GM19043 (cell line): ENCODE measurements around the gene SLF2.

Experiments
- ATAC-seq: cut with Tn5 transposase; IDR thresholded peaks from one replicate; pipeline ENCODE4 v1.9.1; 2021; ENCODE audit warnings: low read depth; ENCODE audit not compliant: unreplicated experiment

The SLF2 gene

GRCh38 chr10:100998183-100998990, 85.6 kb downstream of the SLF2 start:
- ATAC-seq, result no peak

- peak; percentile 52 for ATAC-seq
Measured at GRCh38 chr10:100998991-100999741, 86.4 kb downstream of the SLF2 start.

- ATAC-seq, result no peak
Measured at GRCh38 chr10:100999742-101000126, 87.0 kb downstream of the SLF2 start, which contains the start of gene LZTS2. LZTS2 (plus strand) TSS chr10:100999808; CDS start chr10:101002539, 2,731 bp downstream.

DNA sequence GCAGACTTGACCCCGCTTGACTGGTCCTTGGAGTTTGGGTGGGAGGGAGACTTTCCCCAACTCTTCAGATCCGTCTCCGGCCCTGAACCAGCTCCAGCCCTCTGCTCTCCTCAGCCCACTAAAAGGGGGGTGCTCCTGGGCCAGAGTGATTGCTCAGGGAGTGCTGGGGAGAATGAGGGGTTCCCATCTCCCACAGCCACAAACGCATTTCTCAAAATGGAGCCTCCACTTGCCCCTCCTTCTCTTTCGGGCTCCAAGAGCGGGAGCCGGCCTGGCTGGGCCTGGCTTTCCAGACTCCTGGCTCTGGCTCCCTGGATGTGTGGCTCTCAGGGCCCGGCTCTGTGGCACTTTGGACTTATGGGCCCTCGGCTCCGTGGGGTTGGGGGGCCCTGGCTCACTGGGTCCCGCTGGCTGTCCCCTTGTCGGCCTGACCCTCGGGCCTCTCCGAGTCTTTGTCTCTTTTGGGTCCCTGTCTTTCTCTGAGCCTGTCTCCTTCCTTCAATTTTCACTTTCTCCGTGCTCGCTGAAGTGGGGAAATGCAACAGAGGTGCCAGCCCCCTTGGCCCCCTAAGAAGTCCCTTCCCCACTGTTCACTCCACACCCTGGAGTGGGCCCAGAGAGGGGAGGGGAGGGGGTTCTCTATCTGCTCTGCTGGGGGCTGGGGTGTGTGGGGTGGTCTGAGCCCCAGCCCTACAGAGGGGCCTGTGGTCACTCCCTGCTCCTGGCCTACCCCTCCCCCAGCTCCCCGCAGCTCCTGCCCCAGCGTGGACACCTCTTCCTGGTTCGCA, 87.6 kb downstream of the SLF2 start:
- ATAC-seq, result no peak

- ATAC-seq, result no peak
Measured at GRCh38 chr10:101000915-101001658, 88.3 kb downstream of the SLF2 start.

DNA sequence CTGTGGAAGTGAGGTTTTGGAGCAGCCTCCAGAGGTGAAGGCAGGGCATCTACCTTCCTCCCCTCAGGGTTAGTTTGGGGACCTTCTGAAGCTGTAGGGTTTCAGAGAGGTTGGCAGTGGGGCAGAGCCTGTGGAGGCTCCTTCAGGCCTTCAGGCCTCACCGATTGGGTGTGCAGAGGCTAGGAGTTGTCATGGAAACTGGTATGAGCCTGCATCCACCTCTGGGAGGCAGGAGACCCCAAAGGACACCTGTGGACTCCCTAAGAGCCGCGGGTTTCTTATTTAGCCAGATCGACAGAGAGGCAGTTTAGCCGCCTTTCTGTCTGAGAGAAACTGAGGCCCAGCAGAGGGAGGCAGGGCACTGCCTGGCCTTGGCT, 88.9 kb downstream of the SLF2 start:
- ATAC-seq, result no peak

- no peak for ATAC-seq
Measured at GRCh38 chr10:101002456-101002855, 89.7 kb downstream of the SLF2 start.

- ATAC-seq, result no peak
Measured at GRCh38 chr10:101003639-101004206, 91.0 kb downstream of the SLF2 start.

- no peak for ATAC-seq
Measured at GRCh38 chr10:101005361-101005760, 92.6 kb downstream of the SLF2 start.

DNA sequence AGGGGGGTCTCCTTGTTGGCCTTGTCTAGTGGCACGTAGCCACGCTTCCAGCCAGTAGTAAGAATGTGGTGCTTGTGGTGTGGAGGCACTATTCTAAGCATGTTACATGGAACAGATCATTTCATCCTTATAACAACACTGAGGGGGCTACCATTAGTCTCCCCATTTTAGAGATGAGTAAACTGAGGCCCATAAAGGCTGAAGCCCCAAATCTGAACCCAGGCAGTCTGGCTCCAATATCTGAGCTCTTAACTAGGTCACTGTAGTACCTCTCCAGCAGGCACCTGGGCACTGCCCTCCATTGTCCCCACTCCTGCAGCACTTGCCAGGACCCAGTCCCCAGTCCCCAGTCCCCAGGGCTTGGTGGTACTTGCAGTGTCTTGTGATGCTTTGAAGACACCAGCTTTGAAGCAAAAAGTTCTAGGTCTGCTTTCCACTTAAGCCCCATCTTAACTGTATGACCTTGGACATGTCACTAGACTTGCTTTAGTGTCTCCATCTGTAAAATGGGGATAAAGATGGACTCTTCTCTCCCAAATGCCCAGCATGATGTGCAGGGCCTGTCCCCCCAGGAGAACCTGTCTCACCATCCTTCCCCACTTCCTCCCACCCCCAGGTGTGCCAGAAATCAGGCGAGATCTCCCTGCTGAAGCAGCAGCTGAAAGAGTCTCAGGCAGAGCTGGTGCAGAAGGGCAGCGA, 93.3 kb downstream of the SLF2 start:
- no peak for ATAC-seq

DNA sequence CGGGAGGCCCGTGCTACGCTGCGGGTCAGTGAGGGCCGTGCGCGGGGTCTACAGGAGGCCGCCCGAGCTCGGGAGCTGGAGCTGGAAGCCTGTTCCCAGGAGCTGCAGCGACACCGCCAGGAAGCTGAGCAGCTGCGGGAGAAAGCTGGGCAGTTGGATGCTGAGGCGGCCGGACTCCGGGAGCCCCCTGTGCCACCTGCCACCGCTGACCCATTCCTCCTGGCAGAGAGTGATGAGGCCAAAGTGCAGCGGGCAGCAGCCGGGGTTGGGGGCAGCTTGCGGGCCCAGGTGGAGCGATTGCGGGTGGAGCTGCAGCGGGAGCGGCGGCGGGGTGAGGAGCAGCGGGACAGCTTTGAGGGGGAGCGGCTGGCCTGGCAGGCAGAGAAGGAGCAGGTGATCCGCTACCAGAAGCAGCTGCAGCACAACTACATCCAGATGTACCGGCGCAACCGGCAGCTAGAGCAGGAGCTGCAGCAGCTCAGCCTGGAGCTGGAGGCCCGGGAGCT, 93.9 kb downstream of the SLF2 start:
- ATAC-seq, result no peak

GRCh38 chr10:101007099-101007711, 94.4 kb downstream of the SLF2 start:
- ATAC-seq, result no peak

DNA sequence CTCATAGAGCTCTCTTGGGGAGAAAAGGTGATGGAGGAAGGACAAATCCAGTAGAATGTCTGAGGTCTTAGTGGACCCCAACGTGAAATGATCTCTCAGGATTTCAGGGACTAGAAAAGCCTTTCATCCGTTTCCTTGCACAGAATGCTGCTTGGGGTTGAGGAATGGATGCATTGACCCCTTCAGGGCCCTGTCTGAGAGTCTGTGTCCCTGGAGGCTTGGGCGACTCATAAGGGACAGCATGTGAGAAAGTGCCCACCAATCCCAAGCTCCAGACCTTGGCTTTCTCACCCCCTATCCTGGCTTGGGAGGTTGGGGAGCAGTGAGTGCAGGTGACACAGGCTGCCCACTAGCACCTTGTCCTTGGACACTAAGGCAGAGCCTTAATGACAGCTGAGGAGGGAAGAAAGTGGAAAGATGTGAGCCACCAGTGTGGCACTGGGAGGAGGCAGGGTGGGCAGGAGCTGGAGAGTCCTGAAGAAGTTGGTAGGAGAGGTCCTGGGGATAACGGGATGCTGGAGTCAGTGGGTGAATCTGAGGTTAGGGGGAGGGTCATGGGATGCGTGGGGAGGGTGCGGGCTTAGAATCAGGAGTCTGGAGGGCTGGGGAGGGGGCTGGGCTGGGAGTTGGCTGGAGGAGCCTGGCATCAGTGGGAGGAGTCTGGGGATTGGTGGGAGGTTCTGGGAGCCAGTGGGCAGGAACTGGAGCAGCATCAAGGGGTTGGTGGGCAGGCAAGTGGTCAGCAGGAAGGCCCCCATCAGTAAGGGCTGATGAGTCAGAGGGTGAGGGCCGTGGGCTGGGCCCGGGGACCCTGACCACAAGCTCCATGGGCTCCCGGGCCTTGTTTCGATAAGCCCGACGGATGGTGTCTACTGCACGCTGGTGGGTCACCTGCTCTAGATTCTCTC, 95.4 kb downstream of the SLF2 start:
- no peak for ATAC-seq

- ATAC-seq, result no peak
Measured at GRCh38 chr10:101008823-101009423, 96.2 kb downstream of the SLF2 start.

DNA sequence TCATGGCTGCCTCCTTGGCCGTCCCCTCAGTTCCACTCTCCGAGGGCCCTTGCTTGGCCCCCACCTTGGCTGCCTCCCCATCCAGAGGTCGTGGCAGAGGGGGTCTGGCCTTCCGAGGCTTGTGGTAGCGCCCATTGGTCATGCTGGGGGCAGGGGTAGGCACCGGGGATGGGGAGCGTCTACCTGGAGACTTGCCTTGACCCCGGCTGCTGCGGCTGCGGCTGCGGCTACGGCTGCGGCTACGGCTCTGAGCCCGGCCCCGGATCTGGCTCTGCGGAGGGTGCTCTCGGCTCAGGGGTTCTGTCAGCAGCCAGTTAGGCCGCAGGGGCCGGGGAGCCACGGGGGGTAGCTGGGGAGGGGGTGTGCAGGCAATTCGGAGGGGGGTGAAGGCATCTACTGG, 97.6 kb downstream of the SLF2 start:
- ATAC-seq, result no peak

DNA sequence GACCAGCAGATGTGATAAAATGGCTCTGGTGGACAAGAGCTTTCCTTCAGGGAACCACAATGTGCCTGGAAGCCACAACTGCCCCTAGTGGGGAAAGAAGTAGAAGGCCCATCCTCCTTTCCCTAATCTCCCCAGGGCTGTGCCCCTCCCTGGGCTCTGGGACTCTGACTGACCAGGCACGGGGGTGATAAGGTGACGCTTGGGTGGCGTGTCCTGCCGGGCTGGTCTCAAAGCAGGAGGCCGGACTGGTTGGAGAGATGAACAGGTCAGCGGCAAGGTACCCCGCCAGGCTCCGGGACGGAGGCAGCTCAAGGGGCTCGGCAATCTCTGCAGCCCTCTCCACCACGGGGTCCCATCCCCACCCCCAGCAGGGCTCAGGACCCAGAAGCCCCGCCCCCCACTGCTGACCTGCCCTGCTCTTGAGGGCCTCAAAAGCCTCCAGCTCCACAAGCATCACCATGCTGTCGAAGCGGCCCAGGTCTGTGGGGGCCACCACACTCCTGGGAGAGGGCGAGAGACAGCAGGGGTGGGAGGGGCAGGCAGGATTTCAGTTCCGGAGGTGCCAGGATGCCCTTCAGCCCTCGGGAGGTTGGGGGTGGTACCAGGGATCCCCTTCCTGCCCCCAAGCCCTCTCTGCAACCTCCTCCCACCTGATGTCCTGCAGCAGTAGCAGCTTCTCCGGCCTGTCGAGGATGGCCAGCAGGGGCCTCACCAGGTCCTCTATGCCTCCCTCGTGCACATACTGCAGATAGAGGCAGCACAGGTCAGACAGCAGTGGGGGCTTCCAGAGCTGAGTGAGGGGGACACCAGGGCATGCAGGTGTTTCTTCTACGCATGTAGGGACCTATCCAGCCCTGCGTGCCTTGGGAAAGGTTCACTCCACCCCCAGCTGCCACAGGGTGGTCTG, 99.0 kb downstream of the SLF2 start:
- no peak for ATAC-seq
